ENCODE results near the gene LSMEM2. TPM values are rescaled to one million over a fixed set of nuclear protein-coding genes. Genes with fewer than 3 reads are reported as not detected.

Gene LSMEM2
- under 0.01 TPM in 1 of 2 replicates, not detected in the other for total RNA-seq

DNA sequence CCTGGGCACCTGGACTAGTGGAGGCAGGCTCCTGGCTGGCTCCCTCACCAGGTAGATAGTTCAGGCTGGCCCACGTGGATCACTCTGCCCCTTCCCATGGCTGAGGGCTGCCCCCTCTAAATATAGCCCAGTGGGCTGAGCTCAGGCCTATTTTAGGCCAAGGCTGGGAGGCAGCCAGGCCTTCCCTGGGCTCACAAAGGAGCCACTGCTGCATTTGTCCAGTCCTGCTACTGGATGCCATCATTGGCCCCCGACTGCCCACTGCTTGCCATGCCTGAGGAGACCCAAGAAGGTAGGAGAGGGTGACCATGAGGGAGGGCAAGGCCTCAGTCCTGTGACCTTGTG is at the start of gene LSMEM2:
LSMEM2 (plus strand) TSS at position 208 of the 345 bp plus-strand sequence; CDS start at position 235, 27 bp downstream.

DNA sequence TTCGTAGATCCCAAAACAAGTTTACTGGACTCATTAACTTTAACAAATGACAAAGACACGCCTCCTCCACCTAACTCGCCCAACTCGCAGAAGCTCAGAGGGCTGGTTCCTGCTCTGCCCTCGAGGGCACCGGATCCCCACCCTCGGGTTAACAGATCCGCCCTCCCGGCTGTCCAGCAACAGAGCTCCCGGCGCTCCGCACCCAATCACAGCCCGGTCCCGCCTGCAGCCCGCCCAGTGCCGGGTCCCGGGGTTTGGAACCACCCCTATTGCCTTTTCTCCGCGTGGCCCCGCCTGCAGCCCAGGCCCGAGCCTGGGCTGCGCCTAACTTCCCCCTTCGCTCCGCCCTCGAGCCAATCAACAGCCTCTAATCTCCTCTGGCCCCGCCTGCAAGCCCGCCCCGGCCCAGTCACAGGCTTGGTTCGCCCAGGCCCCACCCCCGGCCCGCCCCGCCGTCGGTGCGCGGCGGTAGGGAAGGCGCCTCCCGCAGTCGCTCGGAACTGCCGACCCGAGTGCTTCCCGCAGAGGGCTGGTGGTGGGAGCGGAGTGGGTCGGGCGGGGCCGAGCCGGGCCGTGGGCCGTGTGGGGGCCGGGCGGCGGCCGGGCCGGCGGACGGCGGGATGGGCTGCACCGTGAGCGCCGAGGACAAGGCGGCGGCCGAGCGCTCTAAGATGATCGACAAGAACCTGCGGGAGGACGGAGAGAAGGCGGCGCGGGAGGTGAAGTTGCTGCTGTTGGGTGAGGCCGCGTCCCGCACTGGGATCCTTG is 43.0 kb upstream of the LSMEM2 start, which contains the start of gene GNAI2:
GNAI2 (plus strand) TSS at position 489 of the 768 bp plus-strand sequence; CDS start at position 621, 132 bp downstream.

DNA sequence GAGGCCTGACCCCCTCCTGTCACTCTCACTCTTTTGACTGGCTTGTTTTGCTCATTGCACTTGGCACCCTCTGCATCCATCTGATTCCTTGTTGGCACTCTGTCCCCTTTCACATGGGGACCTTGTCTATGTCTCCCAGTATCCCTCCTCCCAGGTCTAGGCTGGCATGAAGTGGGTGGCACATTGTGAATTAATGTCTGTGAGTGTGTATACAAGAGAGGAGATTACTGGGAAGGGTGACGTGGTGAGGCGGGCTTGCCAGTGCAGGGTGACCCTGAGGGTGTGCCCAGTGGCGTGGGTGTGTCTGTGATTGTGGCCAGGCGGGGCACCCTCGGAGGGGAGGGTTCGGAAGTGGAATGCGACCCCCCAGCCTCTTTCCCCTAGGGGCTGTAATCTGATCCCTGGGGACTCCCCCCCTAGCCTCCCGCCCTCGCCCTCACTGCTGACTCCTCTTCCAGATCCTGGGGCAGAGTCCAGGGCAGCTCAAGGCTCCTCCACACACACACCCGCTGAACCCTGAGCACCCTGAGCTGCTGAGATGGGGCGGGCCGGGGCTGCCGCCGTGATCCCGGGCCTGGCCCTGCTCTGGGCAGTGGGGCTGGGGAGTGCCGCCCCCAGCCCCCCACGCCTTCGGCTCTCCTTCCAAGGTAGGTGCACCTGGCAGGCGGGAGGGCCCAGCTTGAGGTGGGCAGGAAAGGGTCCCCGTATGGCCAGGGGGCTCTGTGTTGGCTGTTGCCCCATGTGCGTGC is 10.0 kb upstream of the LSMEM2 start, which contains the start of gene SEMA3B:
SEMA3B (plus strand) TSS at position 445 of the 749 bp plus-strand sequence; CDS start at position 539, 94 bp downstream.

DNA sequence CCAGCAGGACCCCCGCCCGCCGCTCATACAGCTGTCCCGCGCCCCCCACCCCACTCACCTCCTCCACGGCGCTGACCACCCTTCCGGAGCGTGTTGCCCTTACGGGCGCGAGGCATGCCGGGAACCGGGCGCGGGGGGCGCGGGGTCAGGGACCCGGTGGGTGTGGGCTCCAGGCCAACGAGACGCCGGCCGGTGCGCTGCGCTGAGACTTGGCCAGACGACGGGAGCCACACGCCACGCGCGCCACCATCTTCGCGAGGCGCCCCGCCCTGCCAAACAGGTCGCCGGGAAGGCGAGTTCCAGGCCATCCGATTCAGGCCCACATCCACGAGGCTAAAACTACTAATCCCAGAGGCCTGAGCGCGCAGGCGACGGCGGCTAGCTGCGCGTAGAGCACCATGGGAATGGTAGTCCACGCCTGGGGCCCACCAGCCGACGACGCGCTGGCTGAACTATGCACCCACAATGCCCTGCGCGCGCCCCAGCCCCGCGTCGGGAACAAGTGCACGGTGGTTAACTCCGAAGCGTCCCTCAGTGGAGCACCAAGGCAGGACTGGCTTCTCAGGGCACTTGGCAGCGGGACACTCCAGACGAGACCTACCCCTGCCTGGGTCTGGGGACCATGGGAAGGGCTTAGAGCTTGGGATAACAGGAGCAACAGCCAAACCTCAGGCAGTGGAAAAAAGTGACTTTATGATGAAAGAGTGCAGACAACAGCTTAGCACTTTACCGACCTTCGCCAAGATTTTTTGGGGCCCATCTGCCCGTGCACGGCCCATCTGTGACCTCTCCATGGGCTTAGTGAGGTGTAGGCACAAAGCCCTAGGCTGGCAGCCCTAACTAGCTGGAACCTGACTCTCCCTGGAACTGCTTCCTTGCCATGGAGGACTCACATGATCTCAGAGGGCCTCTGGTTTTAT is 13.5 kb downstream of the LSMEM2 start, which contains the start of gene IFRD2:
IFRD2 (minus strand) TSS at position 271 of the 920 bp plus-strand sequence; CDS start at position 116, 155 bp downstream.

DNA sequence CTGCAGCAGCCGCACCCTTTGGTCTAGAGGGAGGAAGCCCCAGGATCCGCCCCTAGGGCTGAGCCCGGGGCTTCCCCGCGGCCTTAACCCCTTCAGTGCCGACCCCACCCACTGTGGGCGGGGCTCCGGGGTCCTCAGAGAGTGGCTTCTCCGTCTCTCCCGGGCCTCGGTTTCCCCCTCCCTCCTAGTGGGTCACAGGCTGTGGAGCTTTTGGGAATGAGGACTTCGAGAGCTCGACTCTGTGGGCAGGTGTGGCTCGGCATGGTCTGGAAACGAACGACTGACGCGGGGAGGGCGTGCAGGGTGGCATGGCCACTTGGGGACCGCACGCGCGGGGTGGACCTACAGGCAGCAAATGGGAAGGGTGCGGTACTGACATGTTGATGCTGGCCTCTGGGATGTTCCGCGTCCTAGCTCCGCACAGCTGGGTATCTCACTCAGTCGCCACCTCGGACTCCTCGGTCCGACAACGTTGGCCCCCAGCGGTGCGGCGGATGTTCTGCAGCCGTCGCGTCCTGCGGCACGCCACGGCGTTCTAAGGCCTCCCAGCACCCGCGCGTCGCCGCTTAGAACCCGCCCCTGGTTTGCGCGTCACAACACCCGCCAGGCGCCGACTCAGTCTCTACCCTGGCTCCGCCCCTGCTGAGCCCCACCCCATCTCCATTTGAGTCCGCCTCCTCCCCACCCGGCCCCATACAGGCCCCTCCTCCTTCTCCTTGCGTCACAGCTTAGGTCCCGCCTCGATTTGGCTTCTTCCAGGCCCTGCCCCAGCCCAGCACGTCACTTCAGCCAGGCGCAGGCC is 20.1 kb downstream of the LSMEM2 start, which contains the start of the genes HYAL3 and NAA80:
HYAL3 (minus strand) TSS at position 570 of the 802 bp plus-strand sequence. CDS start 3,803 bp downstream, outside the sequence.
NAA80 (minus strand) TSS at position 570 of the 802 bp plus-strand sequence. CDS start 1,942 bp downstream, outside the sequence.

DNA sequence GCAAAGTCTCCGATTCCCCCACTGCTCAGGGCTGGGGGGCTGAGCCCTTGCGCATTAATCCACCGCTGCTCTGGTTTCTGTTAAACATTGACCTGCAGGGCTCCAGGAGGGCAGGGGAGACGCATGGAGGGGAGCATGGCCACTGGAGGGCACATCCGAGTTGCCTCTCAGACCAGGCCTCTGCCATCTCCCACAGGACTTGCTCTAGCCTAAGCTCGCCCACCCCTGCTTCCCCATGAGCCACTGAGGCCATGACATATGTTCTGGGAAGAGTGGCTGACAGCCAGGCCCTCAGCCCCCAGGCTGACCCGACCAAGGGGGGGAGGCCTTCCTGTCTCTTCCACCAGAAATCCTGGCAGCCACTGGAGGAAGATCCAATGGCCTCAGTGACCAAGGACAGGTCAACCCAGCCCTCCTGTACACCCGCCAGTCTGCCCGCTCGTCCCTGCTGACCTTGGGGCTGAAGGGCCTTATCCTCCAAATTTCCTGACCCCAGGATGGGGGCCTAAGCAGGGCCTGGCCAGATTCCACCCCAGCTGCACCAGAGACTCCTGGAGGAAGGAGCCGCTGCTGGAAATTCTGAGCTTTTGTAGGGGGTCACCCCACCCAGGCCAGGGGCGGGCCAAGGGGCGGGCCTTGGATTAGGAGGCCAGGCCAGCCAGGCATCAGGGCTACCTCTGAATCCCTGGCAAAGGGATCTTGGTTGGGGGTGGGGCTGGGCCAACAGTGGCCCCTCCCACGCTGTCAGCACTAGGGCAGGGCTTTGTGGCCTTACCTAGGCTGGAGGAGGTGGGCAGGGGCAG is 24.3 kb downstream of the LSMEM2 start, which contains the start of gene HYAL1:
HYAL1 (minus strand) TSS at position 562 of the 803 bp plus-strand sequence. CDS start 618 bp downstream, outside the sequence.

DNA sequence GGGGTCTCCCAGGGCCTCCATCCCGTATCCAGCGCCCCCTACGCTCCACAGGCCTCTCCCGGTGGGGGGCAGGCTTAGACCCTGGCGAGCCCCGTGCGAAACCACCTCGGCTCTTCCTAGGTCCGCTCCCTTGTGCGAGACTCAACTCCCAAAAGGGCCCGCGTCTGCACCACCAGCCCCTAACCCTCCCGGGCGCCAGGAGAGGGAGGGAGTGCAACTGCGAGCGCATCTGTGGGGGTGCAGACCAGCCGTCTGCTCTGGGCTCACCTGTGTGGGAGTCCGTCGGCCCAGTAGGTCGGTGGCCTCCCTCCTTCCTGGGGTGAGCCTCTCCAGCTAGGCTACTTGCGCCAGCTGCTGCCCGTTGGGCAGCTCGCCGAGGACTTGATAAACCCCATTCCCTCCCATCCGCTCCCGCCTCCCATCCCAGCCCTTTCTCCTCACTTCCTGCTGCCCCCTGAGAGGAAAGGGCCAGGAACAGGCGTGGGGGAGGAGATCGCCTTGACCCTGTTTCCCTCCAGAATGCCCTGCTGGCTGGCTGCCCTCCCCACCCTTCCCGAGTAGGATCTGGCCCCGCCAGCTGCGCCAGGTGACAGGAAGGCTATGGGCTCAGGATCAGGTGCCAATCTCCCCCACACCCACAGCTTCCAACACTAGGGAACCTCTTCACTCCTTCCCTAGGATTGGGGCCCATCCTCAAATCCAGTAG is 43.7 kb downstream of the LSMEM2 start, which contains the start of gene HYAL2:
HYAL2 (minus strand) TSS at position 360 of the 706 bp plus-strand sequence. CDS start 2,256 bp downstream, outside the sequence.

DNA sequence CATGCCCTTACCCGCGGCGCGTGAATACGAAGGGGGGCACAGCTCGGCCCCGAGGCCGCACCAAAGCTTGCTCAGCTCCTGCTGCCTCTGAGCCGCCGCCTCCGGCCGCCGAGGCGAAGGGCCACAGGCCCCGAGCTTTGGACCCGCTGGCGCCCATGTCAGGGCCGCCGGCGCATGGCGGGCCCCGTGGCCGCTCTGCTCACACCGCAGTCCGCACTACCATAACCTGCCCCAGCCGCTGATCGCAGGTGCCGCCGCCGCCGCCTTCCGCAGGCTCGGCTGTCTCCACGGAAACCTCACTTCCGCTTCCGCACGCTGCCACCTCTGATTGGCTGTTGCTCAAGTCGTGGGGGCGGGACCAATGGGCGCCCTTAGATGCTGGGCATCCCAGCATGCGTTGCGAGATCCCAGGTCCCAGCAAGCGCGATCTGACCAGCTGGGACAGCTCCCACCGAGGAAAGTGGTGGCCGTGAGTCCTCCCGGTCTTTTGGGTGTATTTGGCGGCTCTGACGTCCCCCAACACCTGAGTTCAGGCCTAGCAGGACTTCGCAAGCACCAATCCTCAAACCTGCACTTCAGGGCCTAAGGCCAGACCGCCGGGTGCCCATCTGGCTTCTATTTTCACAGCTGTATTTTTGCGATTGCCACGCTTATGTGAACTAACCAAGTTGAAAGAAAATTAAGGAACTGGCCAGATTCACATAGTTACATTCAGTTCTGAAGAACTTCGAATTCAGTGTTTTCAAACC is 49.2 kb downstream of the LSMEM2 start, which contains the start of gene TUSC2:
TUSC2 (minus strand) TSS at position 281 of the 749 bp plus-strand sequence; CDS start at position 157, 124 bp downstream.

Other genes with a start within 250 kb of the LSMEM2 start
- 93.3 and 94.7 TPM in 2 replicates for gene RBM5, start 190.2 kb upstream of the LSMEM2 start, total RNA-seq
- 1.7 and 1.9 TPM in 2 replicates for gene SEMA3F, start 123.8 kb upstream of the LSMEM2 start, total RNA-seq
- not detected in 2 replicates for gene GNAT1, start 87.5 kb upstream of the LSMEM2 start, total RNA-seq
- not detected in 2 replicates for gene SLC38A3, start 73.8 kb upstream of the LSMEM2 start, total RNA-seq
- gene GNAI2, start 42.9 kb upstream of the LSMEM2 start, total RNA-seq = 164 and 291 TPM in 2 replicates
- 1.2 and 2.8 TPM in 2 replicates for gene SEMA3B, start 9.9 kb upstream of the LSMEM2 start, total RNA-seq
- 54.1 and 164 TPM in 2 replicates for gene IFRD2, start 13.3 kb downstream of the LSMEM2 start, total RNA-seq
- 5.2 and 6.8 TPM in 2 replicates for gene HYAL3, start 20.3 kb downstream of the LSMEM2 start, total RNA-seq
- gene NAA80, start 20.3 kb downstream of the LSMEM2 start, total RNA-seq = 2.1 and 3.9 TPM in 2 replicates
- gene HYAL1, start 24.5 kb downstream of the LSMEM2 start, total RNA-seq = 0.96 and 2.5 TPM in 2 replicates
- 60.6 and 83.6 TPM in 2 replicates for gene HYAL2, start 43.7 kb downstream of the LSMEM2 start, total RNA-seq
- gene TUSC2, start 49.1 kb downstream of the LSMEM2 start, total RNA-seq = 16.6 and 21.3 TPM in 2 replicates
- 32.8 and 49.3 TPM in 2 replicates for gene RASSF1, start 61.7 kb downstream of the LSMEM2 start, total RNA-seq
- gene ZMYND10, start 66.6 kb downstream of the LSMEM2 start, total RNA-seq = 0.58 and 0.85 TPM in 2 replicates
- gene NPRL2, start 71.7 kb downstream of the LSMEM2 start, total RNA-seq = 24.7 and 25.4 TPM in 2 replicates
- gene CYB561D2, start 71.8 kb downstream of the LSMEM2 start, total RNA-seq = 34.1 and 46.2 TPM in 2 replicates
- 38.3 and 43.1 TPM in 2 replicates for gene TMEM115, start 80.4 kb downstream of the LSMEM2 start, total RNA-seq
- not detected in 2 replicates for gene CACNA2D2, start 224.5 kb downstream of the LSMEM2 start, total RNA-seq

Data from regular cardiac myocyte (primary cell).